HG03280 (cell line): ENCODE data around the gene SHISA2.

Experiments
- ATAC-seq: cut with Tn5 transposase; IDR thresholded peaks from one replicate; pipeline ENCODE4 v1.9.1; 2021; ENCODE audit warnings: mild to moderate bottlenecking, moderate library complexity; ENCODE audit not compliant: unreplicated experiment

The SHISA2 gene

DNA sequence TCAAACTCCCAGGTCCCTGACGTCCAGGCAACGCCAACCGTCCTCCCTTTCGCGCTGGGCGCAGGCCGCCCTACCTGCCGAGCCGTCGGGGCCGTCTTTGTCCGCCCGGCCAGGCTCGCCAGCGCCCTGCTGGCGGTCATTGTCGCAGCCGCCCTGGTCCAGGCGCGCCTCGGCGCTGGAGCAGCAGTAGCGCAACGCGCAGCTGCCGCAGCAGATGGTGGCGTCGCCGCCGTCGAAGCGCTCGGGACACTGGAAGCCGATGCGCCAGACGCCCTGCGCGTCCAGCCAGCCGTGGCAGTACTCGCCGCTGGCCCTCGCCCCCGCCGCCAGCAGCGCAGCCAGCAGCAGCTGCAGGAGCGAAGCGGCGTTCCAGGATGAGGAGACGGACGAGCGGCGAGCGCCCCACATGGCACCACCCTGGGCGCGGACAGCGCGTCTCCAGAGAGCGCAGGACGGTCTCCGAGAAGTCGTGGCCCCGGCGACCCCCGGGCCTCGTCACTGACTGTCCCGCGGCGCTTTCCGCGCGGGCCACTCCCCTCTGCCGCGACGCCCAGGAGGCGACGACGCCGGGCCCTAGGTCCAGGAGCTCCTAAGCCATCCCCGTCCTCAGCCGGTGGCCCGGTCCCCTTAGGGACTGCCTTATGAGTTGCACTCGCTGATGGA lies 1.1 kb downstream of the SHISA2 start:
- no peak for ATAC-seq

DNA sequence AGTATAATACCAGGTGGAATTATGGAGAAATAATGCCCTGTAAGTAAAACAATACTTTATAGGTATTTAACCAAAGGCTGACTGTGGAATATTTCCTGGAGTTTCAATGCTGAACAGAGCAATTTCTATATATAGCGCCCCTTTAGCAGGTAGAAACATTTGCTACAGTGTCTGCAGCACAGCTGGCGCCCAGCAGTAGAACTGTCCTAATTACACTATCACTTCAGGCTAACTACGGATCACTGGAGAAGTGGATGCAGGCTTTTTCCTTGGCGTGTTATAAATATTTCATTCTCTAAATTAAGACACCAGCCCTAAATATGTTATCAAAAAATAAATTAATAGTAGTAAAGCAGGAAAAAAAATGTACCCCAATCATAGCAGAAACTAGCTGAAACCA lies 3.1 kb downstream of the SHISA2 start:
- ATAC-seq: no peak

DNA sequence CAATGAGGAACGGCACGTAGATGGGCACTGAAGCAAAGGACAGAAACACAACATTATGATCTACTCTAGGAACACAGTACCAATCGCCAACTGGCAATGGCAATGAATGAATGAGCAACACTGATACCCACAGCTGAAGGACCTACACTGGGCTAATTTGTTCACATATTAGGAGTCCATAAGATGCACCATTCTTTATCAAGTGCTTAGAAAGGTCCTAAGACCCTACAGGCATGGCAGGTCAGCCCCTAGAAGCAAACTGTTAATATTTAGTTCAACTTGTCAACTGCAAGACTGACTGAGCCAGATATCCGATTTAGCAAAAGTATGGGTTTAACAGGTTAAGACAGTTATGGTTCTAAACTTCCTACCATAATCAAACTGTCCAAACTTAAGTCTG lies 4.8 kb downstream of the SHISA2 start:
- ATAC-seq: no peak

DNA sequence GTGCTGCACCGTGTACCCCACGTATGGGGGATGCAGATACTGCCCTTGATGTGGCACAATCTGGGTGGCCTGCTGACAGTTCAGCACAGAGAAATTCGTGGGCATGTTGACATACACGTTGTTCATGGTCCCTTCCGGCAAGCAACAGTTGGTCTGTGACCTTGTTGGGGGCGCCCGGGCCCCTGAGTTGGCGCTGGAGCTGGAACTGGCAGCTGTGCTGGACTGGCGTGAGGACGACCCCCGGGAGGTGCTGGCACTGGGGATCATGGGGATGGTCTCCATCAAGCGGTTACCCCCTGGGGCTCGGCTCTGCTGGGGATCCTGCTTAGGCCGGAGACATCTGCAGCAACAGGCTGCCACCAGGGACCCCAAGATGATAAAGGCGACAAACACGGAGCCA lies 5.2 kb downstream of the SHISA2 start:
- no peak for ATAC-seq

DNA sequence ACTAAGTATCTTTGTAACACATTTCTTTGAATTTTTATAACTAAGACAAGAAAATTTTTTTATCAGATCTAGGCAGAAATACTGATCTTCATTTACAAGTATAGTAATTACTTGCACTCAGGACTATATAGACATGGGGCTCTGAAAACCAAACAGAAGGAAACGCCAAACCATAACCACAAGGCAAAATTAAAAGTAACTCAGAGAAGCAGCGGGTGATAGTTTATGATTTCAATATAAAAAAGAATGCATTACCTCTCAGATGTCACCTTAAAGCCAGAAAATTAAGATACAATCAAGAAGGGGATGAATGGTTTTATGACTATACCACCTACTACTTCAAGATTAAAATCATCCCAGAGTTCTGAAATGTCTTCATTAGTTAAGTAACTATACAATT lies 6.7 kb downstream of the SHISA2 start:
- no peak for ATAC-seq

DNA sequence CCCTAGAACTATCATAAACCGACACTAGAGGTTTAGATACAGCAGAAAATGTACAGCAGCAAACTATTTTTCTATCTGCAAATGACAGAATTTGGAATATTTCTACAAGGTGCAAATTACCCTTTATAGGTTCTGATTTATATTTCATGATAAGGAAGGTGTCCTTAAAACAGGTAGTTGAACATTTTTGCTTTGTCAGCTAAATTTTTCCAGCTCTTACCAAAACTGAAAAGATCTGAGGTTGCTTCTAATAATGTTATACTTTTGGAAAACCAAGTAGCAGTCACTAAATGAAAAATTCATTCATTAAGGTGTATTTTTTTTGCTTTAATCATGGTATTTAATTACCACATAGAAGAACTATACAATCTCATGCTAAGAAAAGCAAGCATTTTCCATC lies 9.0 kb downstream of the SHISA2 start:
- no peak for ATAC-seq

DNA sequence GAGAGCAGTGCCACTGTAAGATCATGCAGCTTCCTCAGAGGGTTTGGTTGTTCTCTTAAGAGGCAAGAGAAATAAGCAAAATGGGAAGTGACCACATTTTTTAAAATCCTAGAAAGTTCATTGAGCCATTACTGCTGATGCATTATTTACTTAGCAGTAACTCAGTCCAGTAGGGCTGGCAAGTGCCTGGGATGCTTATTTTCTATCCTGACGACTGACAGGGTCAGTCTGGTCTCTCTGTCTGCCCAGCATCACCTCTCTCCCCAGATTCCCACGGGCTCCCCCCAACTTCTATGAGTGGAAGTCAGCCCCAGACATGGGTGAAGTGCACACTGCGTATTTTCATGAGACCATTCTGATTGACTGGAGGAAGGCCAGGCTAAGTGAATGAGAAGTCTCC lies 10.4 kb downstream of the SHISA2 start:
- no peak for ATAC-seq

DNA sequence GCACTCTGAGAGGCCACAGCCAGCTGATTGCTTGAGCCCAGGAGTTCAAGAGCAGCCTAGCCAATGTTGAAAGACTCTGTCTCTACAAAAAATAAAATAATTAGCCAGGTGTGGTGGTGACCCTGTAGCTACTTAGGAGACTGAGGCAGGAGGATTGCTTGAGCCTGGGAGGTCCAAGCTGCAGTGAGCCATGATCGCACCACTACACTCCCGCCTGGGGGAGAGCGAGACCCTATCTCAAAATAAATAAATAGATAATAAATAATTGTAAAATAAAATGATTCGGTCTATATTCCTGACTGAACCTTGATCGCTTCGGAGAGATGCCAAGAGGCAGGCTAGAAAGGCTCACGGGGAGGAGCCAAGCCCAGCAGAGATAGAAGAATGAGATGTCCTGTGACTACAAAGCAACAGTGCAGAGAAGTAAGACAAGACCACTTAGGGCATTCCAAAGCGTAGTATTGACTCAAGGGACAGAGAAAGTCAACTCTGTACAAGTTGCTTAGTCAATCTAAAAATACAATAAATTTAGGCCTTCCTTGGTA lies 12.8 kb downstream of the SHISA2 start:
- no peak for ATAC-seq

DNA sequence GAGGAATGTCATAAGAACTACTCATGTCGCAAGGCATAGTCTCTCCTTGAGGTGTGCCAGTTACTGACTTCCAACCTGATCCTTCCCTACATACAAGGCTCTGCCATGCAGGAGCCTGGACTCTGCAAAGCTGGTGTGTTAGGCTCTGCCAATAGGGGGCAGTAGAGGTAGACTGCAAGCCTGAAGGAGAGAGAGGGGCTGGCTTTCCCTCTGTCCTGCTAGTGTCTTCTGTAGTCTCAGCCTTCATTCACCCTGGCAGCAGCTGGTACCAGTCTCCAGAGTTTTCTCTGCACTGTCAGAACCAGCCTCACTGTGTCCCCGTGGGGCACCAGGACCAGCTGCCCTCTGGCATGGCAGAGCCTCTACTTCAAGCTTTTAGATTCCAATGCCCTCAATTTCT lies 14.5 kb downstream of the SHISA2 start:
- ATAC-seq: no peak

DNA sequence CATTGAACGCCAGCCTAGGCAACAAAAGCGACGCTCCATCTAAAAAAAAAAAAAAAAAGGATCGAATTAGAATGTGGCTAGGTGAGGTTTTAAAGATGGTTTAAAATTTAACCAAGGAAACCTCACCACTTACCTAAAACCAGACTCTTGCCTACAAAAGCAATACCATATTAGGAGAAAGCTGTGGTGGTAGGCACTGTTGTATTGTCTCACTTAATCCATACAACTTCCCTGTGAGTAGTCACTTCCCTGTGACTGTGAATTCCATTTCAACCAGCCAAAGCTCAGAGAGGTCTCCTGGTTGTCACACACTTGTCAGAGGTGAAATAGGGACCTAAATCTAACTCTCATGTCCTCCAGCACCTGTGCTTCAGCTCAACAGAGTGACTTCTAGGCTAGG lies 15.4 kb downstream of the SHISA2 start:
- no peak for ATAC-seq

DNA sequence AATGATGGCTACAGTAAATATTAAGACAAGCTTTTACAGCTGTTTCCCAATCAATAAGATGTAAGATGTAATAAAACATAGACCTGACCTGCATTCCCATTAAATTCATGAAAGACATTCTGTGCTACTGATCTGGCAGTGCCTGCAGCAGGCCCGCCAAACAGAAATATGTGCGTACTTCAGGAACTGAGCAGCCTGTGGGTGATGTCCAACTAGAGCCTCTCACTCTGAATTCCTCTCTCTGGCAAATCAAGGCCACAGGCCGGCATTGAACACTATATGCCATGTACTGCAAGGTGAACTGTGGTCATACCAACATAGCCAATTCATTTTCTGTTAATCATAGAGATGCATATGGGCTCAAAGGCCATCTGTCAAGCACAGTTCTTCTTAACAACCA lies 17.8 kb downstream of the SHISA2 start:
- ATAC-seq: no peak

DNA sequence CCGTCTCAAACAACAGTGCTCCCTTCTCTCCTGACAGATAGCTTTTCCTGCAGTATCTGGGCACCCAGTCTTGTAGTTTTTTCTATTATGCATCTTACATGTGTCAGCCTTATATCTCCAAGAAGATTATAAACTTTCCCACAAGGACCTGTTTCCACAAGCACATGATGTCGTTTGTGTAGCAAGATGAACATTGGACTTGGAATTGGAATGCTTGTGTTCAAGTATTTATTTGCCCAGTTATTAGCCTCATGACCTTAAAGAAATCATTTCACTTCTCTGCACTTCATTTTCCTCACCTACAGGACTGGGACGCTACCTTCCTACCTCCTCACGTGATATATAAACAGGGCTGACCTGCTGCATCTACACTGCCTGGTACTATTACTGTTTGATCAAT lies 21.5 kb downstream of the SHISA2 start:
- ATAC-seq: no peak

DNA sequence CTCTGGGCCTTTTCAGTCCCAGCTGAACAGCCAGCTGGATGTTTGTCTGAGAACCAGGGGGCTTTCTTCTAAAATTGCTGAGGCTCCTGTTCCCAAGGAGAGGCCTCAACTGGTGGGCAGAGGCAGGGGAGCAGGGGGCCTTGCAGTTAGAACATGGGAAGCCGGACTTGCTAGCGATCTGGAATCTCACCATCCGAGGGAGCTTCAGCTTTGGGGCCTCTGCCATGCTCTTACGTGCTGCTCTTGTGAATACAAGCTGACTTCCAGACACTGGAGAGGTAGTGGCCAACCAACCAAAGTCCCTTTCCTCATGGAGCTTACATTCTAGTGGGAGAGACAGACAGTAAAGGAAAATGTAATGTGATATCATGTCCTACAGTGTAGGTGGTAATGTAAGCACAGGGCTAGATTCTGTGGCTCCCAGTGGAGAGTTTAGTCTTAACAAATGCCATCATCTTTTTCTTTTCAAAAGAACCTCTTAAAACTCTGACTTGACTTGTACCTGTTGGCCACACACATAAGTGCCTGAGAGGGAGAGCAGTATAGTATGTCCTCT lies 22.2 kb downstream of the SHISA2 start:
- no peak for ATAC-seq

DNA sequence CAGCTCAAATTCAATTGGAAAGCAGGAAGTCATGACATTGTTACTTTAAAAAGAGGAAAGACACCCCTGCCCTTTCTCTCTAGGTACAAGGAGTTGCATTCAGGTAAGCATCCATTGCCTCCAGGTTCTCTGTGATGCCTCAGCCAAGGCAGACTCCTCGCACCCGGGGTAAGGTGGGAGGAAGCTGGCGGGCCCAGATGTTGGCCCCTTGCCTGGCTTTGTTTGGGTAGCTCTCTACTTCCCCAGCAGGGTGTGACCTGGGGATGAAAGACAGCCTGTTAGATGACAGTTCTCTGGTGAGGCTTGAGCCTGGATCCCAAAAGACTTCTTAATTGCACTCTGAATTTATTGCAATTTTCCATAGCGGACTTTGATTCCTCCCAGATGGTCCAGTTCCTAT lies 25.6 kb downstream of the SHISA2 start:
- no peak for ATAC-seq

DNA sequence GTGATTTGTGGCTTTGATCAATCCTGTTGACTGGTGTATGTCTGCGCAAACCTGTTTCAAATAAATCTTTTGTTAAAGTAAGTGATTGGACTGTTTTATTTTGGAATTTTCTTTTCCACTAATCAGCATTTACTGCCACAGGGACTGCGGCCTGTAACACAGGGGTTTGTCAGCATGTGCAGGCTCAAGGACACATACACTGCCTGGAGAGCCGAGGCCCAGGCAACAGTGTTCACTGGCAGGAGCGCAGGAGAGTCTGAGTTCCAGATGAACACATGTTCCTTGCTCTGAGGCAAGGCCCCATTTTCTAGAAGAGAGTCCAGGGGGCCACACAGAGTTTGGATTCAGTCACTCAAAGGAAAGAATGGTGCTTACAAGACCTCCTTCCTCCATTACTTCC lies 26.0 kb downstream of the SHISA2 start:
- no peak for ATAC-seq

DNA sequence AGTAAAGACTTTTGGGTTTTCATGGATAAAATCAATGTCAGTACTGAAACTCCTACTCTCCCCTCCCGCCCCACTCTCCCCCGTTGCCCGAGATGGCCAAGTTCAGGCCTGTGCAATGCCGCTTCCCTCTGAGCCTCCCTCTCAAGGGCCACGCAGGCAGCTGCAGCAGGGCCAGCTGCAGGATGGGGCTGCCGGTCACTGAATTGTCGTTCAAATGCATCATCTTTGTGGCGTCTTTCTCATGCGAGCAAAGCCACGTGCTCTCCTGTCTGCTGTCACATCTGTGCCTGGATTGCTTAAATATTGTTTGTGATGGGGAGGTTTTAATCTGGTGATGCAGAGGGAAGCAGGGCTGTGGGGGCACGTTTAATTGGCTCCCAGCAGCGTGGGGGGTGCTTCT lies 26.6 kb downstream of the SHISA2 start:
- ATAC-seq: no peak

DNA sequence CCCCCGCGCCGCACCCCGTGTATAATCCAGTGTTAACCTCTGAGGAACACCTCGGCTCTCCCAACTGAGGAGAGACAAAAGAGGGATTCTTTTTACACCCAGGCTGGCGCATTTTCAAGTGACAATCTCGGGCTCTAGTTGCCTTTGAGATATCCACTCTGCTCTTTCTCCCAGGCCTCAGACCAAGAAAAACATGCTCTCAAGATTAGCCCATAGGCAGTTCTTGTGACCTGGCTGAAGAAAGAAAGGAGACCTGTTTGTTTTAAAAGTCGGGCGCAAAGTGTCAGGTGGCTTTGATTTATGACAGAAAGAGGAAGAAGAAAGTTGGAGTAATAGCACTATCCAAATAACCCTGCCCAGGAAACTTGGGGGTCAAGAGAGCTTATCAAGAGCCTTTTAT lies 27.3 kb downstream of the SHISA2 start:
- ATAC-seq: no peak

DNA sequence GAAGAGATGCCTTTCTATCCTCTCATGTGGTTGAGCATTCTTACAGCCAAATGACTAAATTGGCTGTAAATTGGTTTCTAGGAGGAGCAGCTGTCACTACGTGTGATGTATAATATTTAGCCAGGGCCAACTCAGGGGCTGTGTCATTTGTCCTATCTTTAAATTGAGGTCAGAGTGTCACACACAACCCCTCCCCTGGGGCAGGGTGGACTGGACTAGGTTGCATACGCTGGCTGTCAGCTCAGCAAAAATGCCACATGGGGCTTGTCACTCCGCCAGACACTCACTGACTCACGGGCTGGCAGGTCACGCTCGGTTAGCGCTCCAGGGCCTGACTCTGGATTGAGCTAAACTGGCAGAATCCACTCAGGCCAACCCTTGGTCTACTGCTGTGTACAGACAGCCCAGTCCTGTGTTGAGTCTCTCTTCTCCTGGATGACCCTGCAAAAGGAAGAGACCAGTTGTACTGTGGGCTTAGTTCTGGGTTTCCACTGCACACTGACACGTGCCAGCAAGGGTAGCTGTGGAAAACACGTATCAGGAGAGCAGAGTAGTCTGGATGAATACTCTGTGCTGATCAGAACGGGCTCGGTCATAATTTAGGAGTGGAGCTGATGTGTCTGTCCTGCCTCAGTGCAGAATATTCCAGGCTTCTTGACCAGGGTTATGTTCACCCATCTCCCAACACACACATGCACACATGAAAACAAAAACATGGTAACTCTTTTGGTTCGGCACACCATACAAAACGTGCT lies 29.1 kb downstream of the SHISA2 start:
- no peak for ATAC-seq

DNA sequence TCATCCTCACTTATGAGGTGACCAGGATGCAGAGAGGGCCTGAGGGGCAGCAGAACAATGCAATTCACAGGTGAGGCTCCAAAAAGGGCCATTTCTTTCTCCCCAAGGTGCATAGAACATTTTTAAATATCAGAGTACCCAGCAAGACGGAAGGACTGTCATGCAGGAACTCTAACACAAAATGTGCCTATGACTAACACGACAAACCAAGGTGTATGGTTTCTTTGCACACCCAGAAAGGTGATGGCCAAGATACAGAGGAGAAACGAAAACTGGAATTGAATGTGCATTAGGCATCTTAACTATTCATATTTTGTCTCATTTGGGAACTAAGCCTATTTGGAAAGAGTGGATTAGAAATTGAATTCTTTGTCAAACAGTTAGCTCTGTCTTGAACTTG lies 29.9 kb downstream of the SHISA2 start:
- ATAC-seq: no peak

DNA sequence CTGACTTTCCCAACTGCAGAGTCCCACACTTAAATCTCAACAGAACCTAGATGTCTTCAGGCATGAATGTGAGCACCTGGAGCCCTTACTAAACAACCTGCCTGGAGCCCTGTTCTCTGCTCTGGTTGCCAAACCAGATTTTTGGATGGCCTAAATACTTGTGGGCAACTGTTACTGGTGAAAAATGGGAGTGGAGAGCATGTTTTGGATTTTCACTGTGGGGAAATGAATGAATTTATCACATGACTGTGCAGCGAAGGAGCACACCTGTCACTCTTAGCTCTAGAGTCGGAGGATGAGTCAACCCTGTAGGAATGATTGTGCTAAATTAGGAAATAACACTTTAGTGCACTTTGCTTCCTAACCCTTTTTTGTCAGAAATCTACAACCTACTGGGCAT lies 30.3 kb downstream of the SHISA2 start:
- no peak for ATAC-seq

DNA sequence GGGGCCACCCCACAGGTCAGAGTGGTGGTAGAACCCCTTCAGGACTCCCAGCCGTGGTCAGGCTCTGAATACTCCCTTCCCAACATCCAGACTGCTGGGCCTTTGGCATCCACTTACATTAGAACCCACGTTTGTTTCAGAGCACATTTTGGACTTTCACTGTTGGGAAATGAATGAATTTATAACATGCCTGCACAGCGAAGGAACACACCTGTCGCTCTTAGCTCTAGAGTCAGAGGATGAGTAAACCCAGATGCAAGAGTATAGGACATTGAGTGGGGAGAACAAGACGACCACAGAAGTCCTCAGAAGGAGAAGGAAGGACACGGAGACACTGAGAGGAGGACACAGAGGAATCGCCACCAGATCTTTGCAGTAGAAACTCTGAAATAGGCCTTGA lies 30.9 kb downstream of the SHISA2 start:
- no peak for ATAC-seq
